ENCODE data around the gene SEMA4D.

The SEMA4D gene

GRCh38 chr9:89383721-89384300, 114.1 kb downstream of the SEMA4D start:
- no peak overlapping the region for H3K4me3 ChIP-seq (ENCODE audit: low read length)
- TF ChIP-seq ZNF274 (IDR thresholded peaks at IDR 0.05; ENCODE audit: low read depth, low read length) = no peak

GRCh38 chr9:89383030-89383720, 114.7 kb downstream of the SEMA4D start:
- TF ChIP-seq ZNF274 (IDR thresholded peaks at IDR 0.05; ENCODE audit: low read depth, low read length) = no peak
- no peak overlapping the region for H3K4me3 ChIP-seq (ENCODE audit: low read length)

GRCh38 chr9:89382026-89382986, 115.6 kb downstream of the SEMA4D start:
- no peak overlapping the region for H3K4me3 ChIP-seq (ENCODE audit: low read length)
- TF ChIP-seq ZNF274 (IDR thresholded peaks at IDR 0.05; ENCODE audit: low read depth, low read length) = no peak

- no peak overlapping the region for H3K4me3 ChIP-seq (ENCODE audit: low read length)
- TF ChIP-seq ZNF274 (IDR thresholded peaks at IDR 0.05; ENCODE audit: low read depth, low read length) = no peak
Observed at GRCh38 chr9:89381308-89381609, 116.7 kb downstream of the SEMA4D start.

- H3K4me3 ChIP-seq (ENCODE audit: low read length) = no peak overlapping the region
- no peak for TF ChIP-seq ZNF274 (IDR thresholded peaks at IDR 0.05; ENCODE audit: low read depth, low read length)
Observed at GRCh38 chr9:89380437-89381307, 117.2 kb downstream of the SEMA4D start.

GRCh38 chr9:89379508-89380115, 118.3 kb downstream of the SEMA4D start:
- TF ChIP-seq ZNF274 (IDR thresholded peaks at IDR 0.05; ENCODE audit: low read depth, low read length) = no peak
- H3K4me3 ChIP-seq (ENCODE audit: low read length) = no peak overlapping the region

- no peak for TF ChIP-seq ZNF274 (IDR thresholded peaks at IDR 0.05; ENCODE audit: low read depth, low read length)
- H3K4me3 ChIP-seq (ENCODE audit: low read length) = no peak overlapping the region
Observed at GRCh38 chr9:89379031-89379430, 118.9 kb downstream of the SEMA4D start.

- no peak for TF ChIP-seq ZNF274 (IDR thresholded peaks at IDR 0.05; ENCODE audit: low read depth, low read length)
- no peak overlapping the region for H3K4me3 ChIP-seq (ENCODE audit: low read length)
Observed at GRCh38 chr9:89378541-89378940, 119.4 kb downstream of the SEMA4D start.

- no peak for TF ChIP-seq ZNF274 (IDR thresholded peaks at IDR 0.05; ENCODE audit: low read depth, low read length)
Observed at GRCh38 chr9:89377411-89377810, 120.5 kb downstream of the SEMA4D start.

GRCh38 chr9:89376741-89377351, 121.1 kb downstream of the SEMA4D start:
- TF ChIP-seq ZNF274 (IDR thresholded peaks at IDR 0.05; ENCODE audit: low read depth, low read length) = no peak
- no peak overlapping the region for H3K4me3 ChIP-seq (ENCODE audit: low read length)

More at GRCh38 chr9:89377411-89377810, 120.5 kb downstream of the SEMA4D start:
- no peak overlapping the region for H3K4me3 ChIP-seq (ENCODE audit: low read length)

- TF ChIP-seq ZNF274 (IDR thresholded peaks at IDR 0.05; ENCODE audit: low read depth, low read length) = no peak
- no peak overlapping the region for H3K4me3 ChIP-seq (ENCODE audit: low read length)
Observed at GRCh38 chr9:89376286-89376685, 121.6 kb downstream of the SEMA4D start.

GRCh38 chr9:89375191-89375760, 122.6 kb downstream of the SEMA4D start:
- no peak overlapping the region for H3K4me3 ChIP-seq (ENCODE audit: low read length)
- TF ChIP-seq ZNF274 (IDR thresholded peaks at IDR 0.05; ENCODE audit: low read depth, low read length) = no peak

GRCh38 chr9:89374176-89374575, 123.7 kb downstream of the SEMA4D start:
- no peak for TF ChIP-seq ZNF274 (IDR thresholded peaks at IDR 0.05; ENCODE audit: low read depth, low read length)
- H3K4me3 ChIP-seq (ENCODE audit: low read length) = no peak overlapping the region
